HG03460 (cell line): Measurements from ENCODE around the gene CLDN34.

ENCODE experiments used
- ATAC-seq: cut with Tn5 transposase; IDR thresholded peaks from one replicate; pipeline ENCODE4 v1.9.1; 2021; ENCODE audit not compliant: unreplicated experiment

CLDN34 gene

DNA sequence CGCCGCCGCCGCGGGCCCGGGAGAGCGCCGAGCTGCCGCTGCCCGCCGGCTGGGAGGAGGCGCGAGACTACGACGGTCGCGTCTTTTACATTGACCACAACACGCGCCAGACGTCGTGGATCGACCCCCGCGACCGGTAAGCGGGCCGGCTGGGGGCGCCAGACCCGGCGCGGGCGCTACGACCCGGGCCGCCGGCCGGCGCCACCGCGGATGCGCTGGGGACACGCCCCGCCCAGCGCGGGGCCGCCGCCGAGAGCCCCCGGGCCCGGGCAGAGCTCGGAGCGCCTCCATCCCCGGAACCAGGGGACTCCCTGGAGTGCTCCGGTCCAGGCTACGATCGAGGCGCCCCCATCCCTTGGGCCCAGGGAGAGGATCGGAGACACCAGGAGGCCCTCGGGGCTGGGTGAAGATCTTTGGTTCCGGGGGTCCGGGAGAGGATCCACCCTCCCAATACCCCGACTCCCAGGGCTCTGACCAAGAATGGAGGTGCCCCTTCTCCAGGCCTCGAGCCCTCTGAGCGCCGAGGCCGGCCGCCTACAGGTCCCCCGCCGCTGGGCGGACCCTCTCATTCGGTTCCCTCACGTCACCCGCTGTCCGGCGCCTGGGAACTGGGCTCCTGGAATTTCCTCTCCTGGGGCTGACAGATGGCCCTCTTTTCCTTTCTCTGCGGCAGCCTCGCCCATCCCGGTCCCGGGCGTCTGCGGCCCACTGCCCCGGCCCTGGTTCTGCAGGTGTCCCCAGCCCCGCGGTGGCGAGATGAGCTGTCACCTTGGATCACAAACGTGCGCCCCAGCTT is 48.8 kb downstream of the CLDN34 start:
- no peak for ATAC-seq

DNA sequence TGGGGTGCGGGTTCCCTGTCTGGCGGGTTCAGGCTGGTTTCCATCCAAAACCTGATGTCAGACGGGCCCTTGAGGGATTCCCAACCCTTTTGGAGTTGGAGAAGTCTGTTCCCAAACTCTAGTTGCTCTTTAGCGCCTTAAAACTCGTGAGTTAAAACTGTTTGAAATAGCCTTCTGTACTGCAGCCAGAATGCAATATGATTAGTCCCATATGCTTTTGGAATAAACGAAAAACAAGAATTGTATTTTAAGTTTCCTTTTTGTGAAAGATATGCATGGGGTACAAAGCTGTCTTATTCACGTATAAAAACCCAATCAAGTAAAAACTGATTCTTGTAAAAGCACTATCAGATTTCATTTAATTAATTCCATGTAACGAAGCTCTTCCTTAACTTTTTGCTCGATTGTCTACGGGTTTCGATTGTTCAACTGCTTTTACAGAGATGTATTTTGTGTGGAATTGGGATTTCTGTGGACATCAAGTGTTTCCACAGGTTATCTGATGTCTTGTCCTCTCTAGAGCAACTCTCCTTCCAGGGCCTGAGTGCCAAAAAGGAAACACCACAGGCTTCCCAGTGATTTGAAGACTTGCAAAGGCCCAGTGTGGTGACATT is 49.5 kb downstream of the CLDN34 start:
- ATAC-seq = no peak

DNA sequence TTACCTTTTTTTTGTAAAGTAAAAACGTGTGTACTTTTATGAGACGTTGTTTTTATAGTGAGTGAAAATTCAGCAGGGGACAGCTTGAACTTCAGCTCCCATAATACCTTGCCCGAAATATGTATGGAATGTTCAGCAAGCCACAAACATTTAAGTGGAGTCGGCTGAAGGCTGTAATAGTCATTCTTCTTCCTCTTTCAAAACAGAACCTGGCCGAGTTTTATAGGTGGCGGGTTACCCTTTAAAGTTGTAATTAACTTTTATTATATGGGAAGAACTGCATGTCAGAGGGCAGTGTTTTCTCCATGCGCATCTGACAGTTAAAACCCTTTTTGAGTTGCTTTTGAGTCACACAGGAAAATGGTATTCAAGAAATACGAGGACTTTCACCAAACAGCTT is 50.7 kb downstream of the CLDN34 start:
- no peak for ATAC-seq
